ENCODE results near the gene HNF1A. TPM values are rescaled to one million over a fixed set of nuclear protein-coding genes. Genes with fewer than 3 reads are reported as not detected.

The HNF1A gene
- polyA plus RNA-seq, 1 donor from 2014 or later: not detected

- H3K27me3 ChIP-seq (ENCODE audit: insufficient read depth, low read depth, low read length): no peaks in the 10 kb centered on the region
- TF ChIP-seq CTCF (IDR thresholded peaks at IDR 0.05; ENCODE audit: poor library complexity, severe bottlenecking) (no peak), EP300 (conservative IDR thresholded peaks at IDR 0.05; ENCODE audit: poor library complexity, severe bottlenecking) (no peak), RAD21 (conservative IDR thresholded peaks at IDR 0.05) (no peak), EZH2 (IDR thresholded peaks at IDR 0.05; ENCODE audit: borderline replicate concordance, insufficient read depth, low read length, poor library complexity, severe bottlenecking) (no peak), SMC3 (conservative IDR thresholded peaks at IDR 0.05; ENCODE audit: poor library complexity) (no peak), MXI1 (conservative IDR thresholded peaks at IDR 0.05; ENCODE audit: poor library complexity, severe bottlenecking) (no peak), REST (IDR thresholded peaks at IDR 0.05; ENCODE audit: borderline replicate concordance) (no peak), POLR2AphosphoS5 (IDR thresholded peaks at IDR 0.05) (no peak), TAF1 (IDR thresholded peaks at IDR 0.05; ENCODE audit: low read depth) (no peak)
- H4K20me1 ChIP-seq (ENCODE audit: insufficient read depth): no peaks in the 10 kb centered on the region
- H3K9ac ChIP-seq (ENCODE audit: low read length): no peak overlapping the region
- H3K4me3 ChIP-seq (ENCODE audit: low read length): no peak overlapping the region
- H3K79me2 ChIP-seq (replicated peaks; ENCODE audit: insufficient read depth, low read length): no peaks in the 10 kb centered on the region
- H3K4me2 ChIP-seq (ENCODE audit: low read length): no peak overlapping the region
- H3K9me2 ChIP-seq (ENCODE audit: insufficient read depth, low read length): no peaks in the 10 kb centered on the region
- no peaks in the 10 kb centered on the region for H3K9me3 ChIP-seq (ENCODE audit: low read length)
- no peaks in the 10 kb centered on the region for H3K36me3 ChIP-seq (ENCODE audit: insufficient read depth, low read length)
- no peaks in the 10 kb centered on the region for H3F3A ChIP-seq (ENCODE audit: insufficient read depth, low read length, poor library complexity, severe bottlenecking)
- H3K27ac ChIP-seq (ENCODE audit: low read length): no peak overlapping the region
- no peak overlapping the region for H2AFZ ChIP-seq (ENCODE audit: low read depth, low read length)
These were observed 12.7 kb upstream of the HNF1A start for GRCh38 chr12:120965534-120966091.

GRCh38 chr12:120970310-120970709 is 8.0 kb upstream of the HNF1A start:
- Histone ChIP-seq H3K4me3 (ENCODE audit: low read length) (no peak overlapping the region), H3K79me2 (replicated peaks; ENCODE audit: insufficient read depth, low read length) (no peaks in the 10 kb centered on the region), H3K27ac (ENCODE audit: low read length) (no peak overlapping the region), H3K27me3 (ENCODE audit: insufficient read depth, low read depth, low read length) (no peaks in the 10 kb centered on the region), H4K20me1 (ENCODE audit: insufficient read depth) (no peaks in the 10 kb centered on the region), H3K9me3 (ENCODE audit: low read length) (no peaks in the 10 kb centered on the region), H3K9me2 (ENCODE audit: insufficient read depth, low read length) (no peaks in the 10 kb centered on the region), H3K9ac (ENCODE audit: low read length) (no peak overlapping the region), H2AFZ (ENCODE audit: low read depth, low read length) (no peak overlapping the region), H3K36me3 (ENCODE audit: insufficient read depth, low read length) (no peaks in the 10 kb centered on the region), H3K4me2 (ENCODE audit: low read length) (no peak overlapping the region), H3F3A (ENCODE audit: insufficient read depth, low read length, poor library complexity, severe bottlenecking) (no peaks in the 10 kb centered on the region)
- TF ChIP-seq RAD21 (conservative IDR thresholded peaks at IDR 0.05) (no peak), CTCF (IDR thresholded peaks at IDR 0.05; ENCODE audit: poor library complexity, severe bottlenecking) (no peak)
